Measurements from ENCODE around the gene HOXD1. TPM values are rescaled to one million over a fixed set of nuclear protein-coding genes. Genes with fewer than 3 reads are reported as not detected.

HOXD1 gene
- total RNA-seq, 1 experiment from 2014 or later: 0.18 TPM

GRCh38 chr2:176148751-176149421, 39.6 kb upstream of the HOXD1 start:
- in situ Hi-C loops (cut with HindIII; ENCODE audit: low pct_unique_long_range_greater_than_20kb, low sequenced_read_pairs): no loop called here
- POLR2A ChIA-PET: no interaction called here
- Histone ChIP-seq H3K36me3 (ENCODE audit: control insufficient read depth, insufficient read depth, low read length) (no peaks in the 10 kb centered on the region), H3K4me1 (ENCODE audit: control insufficient read depth, insufficient read depth, low read length) (no peaks in the 10 kb centered on the region), H3K4me3 (ENCODE audit: low read depth in 2 of 2, low read length in 2 of 2) (no peak overlapping the region), H3K27ac (ENCODE audit: low read length) (no peak overlapping the region), H3K27me3 (ENCODE audit: control insufficient read depth, insufficient read depth, low read length) (no peaks in the 10 kb centered on the region), H3K9me3 (ENCODE audit: control insufficient read depth, insufficient read depth, low read depth, low read length) (no peaks in the 10 kb centered on the region)
- ATAC-seq (no peak), DNase-seq (ENCODE audit: low read depth, low spot score) (no peak)
- BruUV-seq (replicated peaks): no TSS peak
- intact Hi-C loops (cut with micrococcal nuclease; ENCODE audit: unreplicated experiment): no loop called here
- CTCF ChIA-PET: no interaction called here
- no peak for TF ChIP-seq TCF7L2 (IDR thresholded peaks at IDR 0.05; ENCODE audit: low read depth, low read length)
- no peak for TF ChIP-seq CTCF (IDR thresholded peaks at IDR 0.05)
- no peak for TF ChIP-seq POLR2AphosphoS5 (IDR thresholded peaks at IDR 0.05; ENCODE audit: low read depth, low read length)
- no peak for TF ChIP-seq REST (IDR thresholded peaks at IDR 0.05; ENCODE audit: insufficient read depth in 1 of 2, low read depth in 2 of 2, low read length in 1 of 2)
- no peak for TF ChIP-seq SIN3A (IDR thresholded peaks at IDR 0.05; ENCODE audit: borderline replicate concordance, insufficient read depth, low read depth, low read length)

GRCh38 chr2:176149481-176149938, 39.0 kb upstream of the HOXD1 start:
- ChIA-PET POLR2A (no interaction called here), CTCF (no interaction called here)
- intact Hi-C loops (cut with micrococcal nuclease; ENCODE audit: unreplicated experiment) (no loop called here), in situ Hi-C loops (cut with HindIII; ENCODE audit: low pct_unique_long_range_greater_than_20kb, low sequenced_read_pairs) (no loop called here)
- Histone ChIP-seq H3K27me3 (ENCODE audit: control insufficient read depth, insufficient read depth, low read length) (no peaks in the 10 kb centered on the region), H3K36me3 (ENCODE audit: control insufficient read depth, insufficient read depth, low read length) (no peaks in the 10 kb centered on the region), H3K27ac (ENCODE audit: low read length) (no peak overlapping the region), H3K4me1 (ENCODE audit: control insufficient read depth, insufficient read depth, low read length) (no peaks in the 10 kb centered on the region), H3K4me3 (ENCODE audit: low read depth in 2 of 2, low read length in 2 of 2) (no peak overlapping the region), H3K9me3 (ENCODE audit: control insufficient read depth, insufficient read depth, low read depth, low read length) (no peaks in the 10 kb centered on the region)
- TF ChIP-seq TCF7L2 (IDR thresholded peaks at IDR 0.05; ENCODE audit: low read depth, low read length): no peak
- TF ChIP-seq CTCF (IDR thresholded peaks at IDR 0.05): no peak
- TF ChIP-seq POLR2AphosphoS5 (IDR thresholded peaks at IDR 0.05; ENCODE audit: low read depth, low read length): no peak
- TF ChIP-seq SIN3A (IDR thresholded peaks at IDR 0.05; ENCODE audit: borderline replicate concordance, insufficient read depth, low read depth, low read length): no peak
- no peak for TF ChIP-seq REST (IDR thresholded peaks at IDR 0.05; ENCODE audit: insufficient read depth in 1 of 2, low read depth in 2 of 2, low read length in 1 of 2)
- DNase-seq (ENCODE audit: low read depth, low spot score) (no peak), ATAC-seq (no peak)
- BruUV-seq (replicated peaks): no TSS peak
